HEK293T (cell line): ENCODE results near the gene OPRL1.

ENCODE experiments used
- ARNT ChIP-seq: fragments of 450-650 bp; IDR thresholded peaks from 2 replicates; pipeline ENCODE4 v1.6.1; 2017; ENCODE audit warnings: mild to moderate bottlenecking
- BHLHE40 ChIP-seq: fragments of 450-650 bp; IDR thresholded peaks from 2 replicates; pipeline ENCODE4 v1.6.1; 2016; ENCODE audit warnings: mild to moderate bottlenecking, moderate library complexity, borderline replicate concordance
- FOXA1 ChIP-seq: fragments of 450-650 bp; IDR thresholded peaks from 2 replicates; pipeline ENCODE4 v1.6.1; 2016; ENCODE audit warnings: mild to moderate bottlenecking
- FOXM1 ChIP-seq: fragments of 450-650 bp; IDR thresholded peaks from 2 replicates; pipeline ENCODE4 v1.6.1; 2017; ENCODE audit warnings: mild to moderate bottlenecking, borderline replicate concordance
- HDGF ChIP-seq: fragments of 450-650 bp; IDR thresholded peaks from 2 replicates; pipeline ENCODE4 v1.6.1; 2017; ENCODE audit warnings: antibody characterized with exemption, borderline replicate concordance
- LEF1 ChIP-seq: fragments of 450-650 bp; IDR thresholded peaks from 2 replicates; pipeline ENCODE4 v1.6.1; 2017; ENCODE audit warnings: mild to moderate bottlenecking, borderline replicate concordance
- SP1 ChIP-seq: fragments of 450-650 bp; IDR thresholded peaks from 2 replicates; pipeline ENCODE4 v1.6.1; 2017
- SUZ12 ChIP-seq: fragments of 450-650 bp; IDR thresholded peaks from 2 replicates; pipeline ENCODE4 v1.6.1; 2016; ENCODE audit warnings: mild to moderate bottlenecking
- TARDBP ChIP-seq: fragments of 450-650 bp; IDR thresholded peaks from 2 replicates; pipeline ENCODE4 v1.6.1; 2016
- TF ChIP-seq, protein P1 (sequence below): fragments of 450-650 bp; IDR thresholded peaks from 2 replicates; pipeline ENCODE4 v1.6.1; 2016

- no peak for TF ChIP-seq FOXA1
- no peak for TF ChIP-seq SP1
- no peak for TF ChIP-seq SUZ12
- TF ChIP-seq BHLHE40: no peak
- TF ChIP-seq LEF1: no peak
- no peak for TF ChIP-seq FOXM1
- no peak for TF ChIP-seq HDGF
- TF ChIP-seq TARDBP: no peak
- TF ChIP-seq, protein P1, sequence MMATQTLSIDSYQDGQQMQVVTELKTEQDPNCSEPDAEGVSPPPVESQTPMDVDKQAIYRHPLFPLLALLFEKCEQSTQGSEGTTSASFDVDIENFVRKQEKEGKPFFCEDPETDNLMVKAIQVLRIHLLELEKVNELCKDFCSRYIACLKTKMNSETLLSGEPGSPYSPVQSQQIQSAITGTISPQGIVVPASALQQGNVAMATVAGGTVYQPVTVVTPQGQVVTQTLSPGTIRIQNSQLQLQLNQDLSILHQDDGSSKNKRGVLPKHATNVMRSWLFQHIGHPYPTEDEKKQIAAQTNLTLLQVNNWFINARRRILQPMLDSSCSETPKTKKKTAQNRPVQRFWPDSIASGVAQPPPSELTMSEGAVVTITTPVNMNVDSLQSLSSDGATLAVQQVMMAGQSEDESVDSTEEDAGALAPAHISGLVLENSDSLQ: no peak
- TF ChIP-seq ARNT: no peak
Measured at GRCh38 chr20:64040231-64041039, 39.4 kb upstream of the OPRL1 start.
